Measurements from ENCODE around the gene ASTN1.

The ASTN1 gene

GRCh38 chr1:177044390-177044789 lies 120.1 kb downstream of the ASTN1 start:
- TF ChIP-seq POLR2AphosphoS5 (IDR thresholded peaks at IDR 0.05; ENCODE audit: low read depth, low read length): no peak
- no peak for TF ChIP-seq REST (IDR thresholded peaks at IDR 0.05; ENCODE audit: insufficient read depth in 1 of 2, low read depth in 2 of 2, low read length in 2 of 2)
- no peak for TF ChIP-seq FOXP2 (optimal IDR thresholded peaks at IDR 0.05; ENCODE audit: borderline replicate concordance, extremely low read depth, extremely low read length, insufficient read depth)
- no peak for TF ChIP-seq SIN3A (IDR thresholded peaks at IDR 0.05; ENCODE audit: borderline replicate concordance, insufficient read depth, low read length)
- no peak for TF ChIP-seq TAF1 (IDR thresholded peaks at IDR 0.05; ENCODE audit: borderline replicate concordance, insufficient read depth, low read length)

GRCh38 chr1:177043597-177043996 lies 120.9 kb downstream of the ASTN1 start:
- TF ChIP-seq POLR2AphosphoS5 (IDR thresholded peaks at IDR 0.05; ENCODE audit: low read depth, low read length): no peak
- TF ChIP-seq FOXP2 (optimal IDR thresholded peaks at IDR 0.05; ENCODE audit: borderline replicate concordance, extremely low read depth, extremely low read length, insufficient read depth): no peak
- TF ChIP-seq SIN3A (IDR thresholded peaks at IDR 0.05; ENCODE audit: borderline replicate concordance, insufficient read depth, low read length): no peak
- TF ChIP-seq REST (IDR thresholded peaks at IDR 0.05; ENCODE audit: insufficient read depth in 1 of 2, low read depth in 2 of 2, low read length in 2 of 2): no peak
- no peak for TF ChIP-seq TAF1 (IDR thresholded peaks at IDR 0.05; ENCODE audit: borderline replicate concordance, insufficient read depth, low read length)

- TF ChIP-seq POLR2AphosphoS5 (IDR thresholded peaks at IDR 0.05; ENCODE audit: low read depth, low read length) (no peak), TAF1 (IDR thresholded peaks at IDR 0.05; ENCODE audit: borderline replicate concordance, insufficient read depth, low read length) (no peak), SIN3A (IDR thresholded peaks at IDR 0.05; ENCODE audit: borderline replicate concordance, insufficient read depth, low read length) (no peak), FOXP2 (optimal IDR thresholded peaks at IDR 0.05; ENCODE audit: borderline replicate concordance, extremely low read depth, extremely low read length, insufficient read depth) (no peak), REST (IDR thresholded peaks at IDR 0.05; ENCODE audit: insufficient read depth in 1 of 2, low read depth in 2 of 2, low read length in 2 of 2) (no peak)
These were observed 128.9 kb downstream of the ASTN1 start for GRCh38 chr1:177035586-177035985.

GRCh38 chr1:177033628-177034027 lies 130.9 kb downstream of the ASTN1 start:
- TF ChIP-seq FOXP2 (optimal IDR thresholded peaks at IDR 0.05; ENCODE audit: borderline replicate concordance, extremely low read depth, extremely low read length, insufficient read depth) (no peak), TAF1 (IDR thresholded peaks at IDR 0.05; ENCODE audit: borderline replicate concordance, insufficient read depth, low read length) (no peak), REST (IDR thresholded peaks at IDR 0.05; ENCODE audit: insufficient read depth in 1 of 2, low read depth in 2 of 2, low read length in 2 of 2) (no peak), SIN3A (IDR thresholded peaks at IDR 0.05; ENCODE audit: borderline replicate concordance, insufficient read depth, low read length) (no peak), POLR2AphosphoS5 (IDR thresholded peaks at IDR 0.05; ENCODE audit: low read depth, low read length) (no peak)

GRCh38 chr1:177032434-177032833 lies 132.1 kb downstream of the ASTN1 start:
- no peak for TF ChIP-seq FOXP2 (optimal IDR thresholded peaks at IDR 0.05; ENCODE audit: borderline replicate concordance, extremely low read depth, extremely low read length, insufficient read depth)
